A673 (cell line): Measurements from ENCODE around the gene CNOT10. TPM values are rescaled to one million over a fixed set of nuclear protein-coding genes. Genes with fewer than 3 reads are reported as not detected.
"Not testable (repeated sequence)": the region's sequence is repeated elsewhere in the genome, so short reads cannot be mapped to it uniquely, and the experiment has no call there.

Source experiments
- BruUV-seq: library from RNA; stranded (reverse); fragments of 400-500 nt; replicated peaks from 2 replicates; lab custom pipeline; 2021; lab: Mats Ljungman, UMichigan
- CTCF ChIA-PET: fragments of 300-600 bp; sonication (Branson Sonifier 250); formaldehyde crosslinking; loops from one replicate; lab custom pipeline; 2022; ENCODE audit warnings: antibody characterized with exemption; lab: Charles Lee
- POLR2A ChIA-PET: fragments of 300-600 bp; sonication (Branson Sonifier 250); formaldehyde crosslinking; loops from one replicate; lab custom pipeline; 2022; ENCODE audit warnings: antibody characterized with exemption; ENCODE audit not compliant: low non-redundant PET; lab: Charles Lee
- DNase-seq: peaks from one replicate; pipeline ENCODE4 v3.0.0-alpha.2; 2015; ENCODE audit warnings: low spot score
- H3K27ac ChIP-seq: fragments of 200-600 bp; sonication (generic); 2 replicates; pipeline ENCODE4 v1.5.1; 2016; ENCODE audit warnings: mixed run types, low read depth, mild to moderate bottlenecking, mixed read lengths, antibody characterized with exemption, low read length; ENCODE audit not compliant: poor library complexity, severe bottlenecking
- H3K27me3 ChIP-seq: fragments of 200-600 bp; sonication (generic); replicated peaks from 2 replicates; pipeline ENCODE4 v1.6.1; 2017; ENCODE audit warnings: mixed run types, low read depth, mild to moderate bottlenecking, mixed read lengths, antibody characterized with exemption, low read length; ENCODE audit not compliant: insufficient read depth, poor library complexity
- H3K36me3 ChIP-seq: fragments of 200-600 bp; sonication (generic); 2 replicates; pipeline ENCODE4 v1.6.1; 2016; ENCODE audit warnings: mixed run types, mild to moderate bottlenecking, mixed read lengths, antibody characterized with exemption, low read length; ENCODE audit not compliant: insufficient read depth, poor library complexity, severe bottlenecking
- H3K4me1 ChIP-seq: fragments of 200-600 bp; sonication (generic); 2 replicates; pipeline ENCODE4 v1.6.1; 2017; ENCODE audit warnings: mixed run types, mild to moderate bottlenecking, mixed read lengths, antibody characterized with exemption, low read length; ENCODE audit not compliant: insufficient read depth, poor library complexity, severe bottlenecking
- H3K4me3 ChIP-seq: fragments of 200-600 bp; sonication (generic); 2 replicates; pipeline ENCODE4 v1.5.1; 2016; ENCODE audit warnings: low read depth, mixed run types, mild to moderate bottlenecking, mixed read lengths, low read length; ENCODE audit not compliant: poor library complexity, severe bottlenecking
- H3K9me3 ChIP-seq: fragments of 200-600 bp; sonication (generic); 2 replicates; pipeline ENCODE4 v1.6.1; 2016; ENCODE audit warnings: mixed run types, low read depth, mild to moderate bottlenecking, mixed read lengths, antibody characterized with exemption, low read length; ENCODE audit not compliant: poor library complexity, severe bottlenecking
- CTCF ChIP-seq: fragments of 300-800, 200-600 bp; sonication (generic); conservative IDR thresholded peaks from 2 replicates; pipeline ENCODE4 v1.5.1; 2017; ENCODE audit warnings: low read depth, mild to moderate bottlenecking, antibody characterized with exemption, low read length, moderate library complexity, mixed read lengths
- EZH2 ChIP-seq: fragments of 200-600 bp; sonication (generic); IDR thresholded peaks from 2 replicates; pipeline ENCODE4 v1.6.1; 2017; ENCODE audit warnings: borderline replicate concordance, low read depth, mild to moderate bottlenecking, mixed read lengths, antibody characterized with exemption, low read length; ENCODE audit not compliant: poor library complexity, severe bottlenecking
- intact Hi-C: fragments of 100-400 bp; cut with micrococcal nuclease; formaldehyde crosslinking; loops from one replicate; pipeline ENCODE4 v1.10.0; 2022; ENCODE audit not compliant: unreplicated experiment
- total RNA-seq: library from RNA; stranded (reverse); gene quantifications from 2 replicates; pipeline ENCODE4 v1.2.3, GENCODE V29; 2021

CNOT10 gene
- total RNA-seq, 1 experiment from 2014 or later, result 47.8 TPM

DNA sequence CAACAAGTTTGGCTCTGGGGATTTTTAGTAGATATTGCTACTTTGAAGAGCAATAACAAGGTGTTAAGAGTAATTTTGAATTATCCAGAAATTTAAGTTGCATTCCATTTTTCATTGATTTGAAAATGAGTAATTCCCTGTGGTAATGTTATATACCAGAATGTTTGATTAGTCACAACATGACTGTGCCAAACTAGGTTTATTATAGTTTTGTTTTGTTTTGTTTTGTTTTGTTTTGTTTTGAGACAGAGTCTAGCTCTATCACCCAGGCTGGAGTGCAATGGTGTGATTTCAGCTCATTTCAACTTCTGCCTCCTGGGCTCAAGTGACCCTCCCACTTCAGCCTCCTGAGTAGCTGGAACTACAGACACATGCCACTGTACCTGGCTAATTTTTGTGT is 40.7 kb downstream of the CNOT10 start:
- DNase-seq, result no peak
- Histone ChIP-seq H3K4me3 (no peak overlapping the region), H3K4me1 (no peaks in the 10 kb centered on the region), H3K36me3 (peaks cover 23% of the 10 kb centered on the region), H3K27ac (no peak overlapping the region), H3K9me3 (no peaks in the 10 kb centered on the region), H3K27me3 (no peaks in the 10 kb centered on the region)
- CTCF ChIA-PET, result no interaction called here
- no peak for TF ChIP-seq CTCF
- no peak for TF ChIP-seq EZH2
- POLR2A ChIA-PET, result no interaction called here
- no TSS peak for BruUV-seq
- intact Hi-C loops, result no loop called here

GRCh38 chr3:32733631-32734229 is 48.7 kb downstream of the CNOT10 start:
- peak; percentile 57 for DNase-seq
- POLR2A ChIA-PET, result no interaction called here
- TF ChIP-seq CTCF (peak; percentile 66), EZH2 (no peak)
- intact Hi-C loops, result loop anchor here (1.0 to 5.0 kb wide), 3 partner anchors 49 to 339 kb away; no protein-coding TSS in a partner anchor
- Histone ChIP-seq H3K27ac (no peak overlapping the region), H3K4me3 (no peak overlapping the region), H3K4me1 (no peaks in the 10 kb centered on the region), H3K36me3 (peaks cover 11% of the 10 kb centered on the region), H3K9me3 (no peaks in the 10 kb centered on the region), H3K27me3 (no peaks in the 10 kb centered on the region)
- BruUV-seq, result no TSS peak
- CTCF ChIA-PET, result interaction anchor here (0.8 kb wide), 1 partner anchor 340 kb away, joined by 14 read pairs; no protein-coding TSS in a partner anchor

DNA sequence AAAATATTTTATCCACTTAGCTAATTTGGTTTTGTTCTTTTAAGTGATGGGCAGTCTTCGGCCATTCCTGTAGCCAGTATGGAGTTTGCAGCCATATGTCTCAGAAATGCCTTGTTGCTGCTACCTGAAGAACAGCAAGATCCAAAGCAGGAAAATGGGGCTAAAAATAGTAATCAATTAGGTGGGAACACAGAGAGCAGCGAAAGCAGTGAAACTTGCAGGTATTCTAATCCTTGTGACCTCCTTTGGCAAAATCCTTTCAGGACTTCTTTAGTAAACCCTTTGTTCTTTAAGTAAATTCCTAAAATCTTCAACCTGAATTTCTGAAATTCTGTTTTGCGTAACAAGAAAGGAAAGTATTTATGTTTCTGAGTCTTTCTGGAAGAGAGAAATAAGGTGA is 49.8 kb downstream of the CNOT10 start:
- Histone ChIP-seq H3K9me3 (no peaks in the 10 kb centered on the region), H3K27me3 (no peaks in the 10 kb centered on the region), H3K4me3 (no peak overlapping the region), H3K27ac (no peak overlapping the region), H3K36me3 (peaks cover 11% of the 10 kb centered on the region), H3K4me1 (no peaks in the 10 kb centered on the region)
- TF ChIP-seq CTCF, result no peak
- no peak for TF ChIP-seq EZH2
- no peak for DNase-seq
- BruUV-seq, result no TSS peak
- POLR2A ChIA-PET, result no interaction called here
- intact Hi-C loops, result loop anchor here (5.0 kb wide), 2 partner anchors 48 to 338 kb away; no protein-coding TSS in a partner anchor
- CTCF ChIA-PET, result no interaction called here

DNA sequence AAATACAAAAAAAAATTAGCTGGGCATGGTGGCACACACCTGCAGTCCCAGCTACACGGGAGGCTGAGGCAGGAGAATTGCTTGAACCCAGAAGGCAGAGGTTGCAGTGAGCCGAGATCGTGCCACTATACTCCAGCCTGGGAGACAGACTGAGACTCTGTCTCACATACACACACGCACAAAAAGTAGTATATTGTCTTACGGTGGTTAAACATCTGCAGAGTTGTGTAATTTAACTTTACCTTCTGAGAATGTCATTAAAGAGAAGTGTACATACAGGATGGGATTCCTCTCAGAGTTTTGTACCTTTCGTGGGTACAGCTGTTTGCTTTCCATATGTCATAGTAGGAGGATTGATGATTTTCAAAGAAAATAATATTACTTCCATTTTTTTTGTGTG is 58.5 kb downstream of the CNOT10 start:
- POLR2A ChIA-PET, H3K4me1 ChIP-seq, BruUV-seq, DNase-seq, H3K27ac ChIP-seq, H3K4me3 ChIP-seq, H3K36me3 ChIP-seq, intact Hi-C loops, CTCF ChIA-PET, H3K27me3 ChIP-seq, H3K9me3 ChIP-seq: not testable (repeated sequence)
